Neural cell (in vitro differentiated cells): Measurements from ENCODE around the gene CFAP100.

ENCODE experiments used
- EZH2 ChIP-seq: fragments of 200-600, 300-800 bp; shearing (Covaris generic), sonication (generic); IDR thresholded peaks from 2 replicates; pipeline ENCODE4 v1.6.1; 2014; ENCODE audit warnings: antibody characterized with exemption, low read length, borderline replicate concordance, mild to moderate bottlenecking; ENCODE audit not compliant: insufficient read depth, poor library complexity, severe bottlenecking
- POLR2AphosphoS5 ChIP-seq: IDR thresholded peaks from 2 replicates; pipeline ENCODE4 v1.6.1; 2012
- TAF1 ChIP-seq: IDR thresholded peaks from 2 replicates; pipeline ENCODE4 v1.6.1; 2012; ENCODE audit warnings: low read depth
- TF ChIP-seq, protein P1 (sequence below): fragments of 450-650 bp; IDR thresholded peaks from 2 replicates; pipeline ENCODE4 v1.5.1; 2014; ENCODE audit warnings: antibody characterized with exemption, mild to moderate bottlenecking, moderate library complexity; ENCODE audit not compliant: poor library complexity, severe bottlenecking

DNA sequence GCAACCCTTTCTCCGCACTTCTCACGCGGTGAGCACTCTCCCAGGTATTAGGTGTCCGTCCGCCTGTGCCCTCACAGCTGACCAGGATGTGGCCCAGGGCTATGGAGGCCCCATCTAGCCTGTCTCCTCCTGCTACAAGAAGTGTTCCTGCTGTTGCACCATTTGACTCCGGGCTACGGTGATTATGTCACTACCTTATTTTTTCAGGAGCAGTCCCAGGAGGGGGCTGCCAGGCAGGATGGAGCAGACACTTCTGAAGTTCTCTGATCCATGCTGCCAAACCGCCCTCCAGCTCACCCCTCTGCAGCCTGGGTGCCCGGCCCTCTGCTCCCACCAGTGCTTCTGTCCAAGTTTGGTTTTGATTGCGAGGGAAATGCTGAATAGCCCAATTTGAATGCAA, 44.0 kb downstream of the CFAP100 start:
- TF ChIP-seq, protein P1, sequence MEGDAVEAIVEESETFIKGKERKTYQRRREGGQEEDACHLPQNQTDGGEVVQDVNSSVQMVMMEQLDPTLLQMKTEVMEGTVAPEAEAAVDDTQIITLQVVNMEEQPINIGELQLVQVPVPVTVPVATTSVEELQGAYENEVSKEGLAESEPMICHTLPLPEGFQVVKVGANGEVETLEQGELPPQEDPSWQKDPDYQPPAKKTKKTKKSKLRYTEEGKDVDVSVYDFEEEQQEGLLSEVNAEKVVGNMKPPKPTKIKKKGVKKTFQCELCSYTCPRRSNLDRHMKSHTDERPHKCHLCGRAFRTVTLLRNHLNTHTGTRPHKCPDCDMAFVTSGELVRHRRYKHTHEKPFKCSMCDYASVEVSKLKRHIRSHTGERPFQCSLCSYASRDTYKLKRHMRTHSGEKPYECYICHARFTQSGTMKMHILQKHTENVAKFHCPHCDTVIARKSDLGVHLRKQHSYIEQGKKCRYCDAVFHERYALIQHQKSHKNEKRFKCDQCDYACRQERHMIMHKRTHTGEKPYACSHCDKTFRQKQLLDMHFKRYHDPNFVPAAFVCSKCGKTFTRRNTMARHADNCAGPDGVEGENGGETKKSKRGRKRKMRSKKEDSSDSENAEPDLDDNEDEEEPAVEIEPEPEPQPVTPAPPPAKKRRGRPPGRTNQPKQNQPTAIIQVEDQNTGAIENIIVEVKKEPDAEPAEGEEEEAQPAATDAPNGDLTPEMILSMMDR, result no peak
- TF ChIP-seq TAF1 (no peak), POLR2AphosphoS5 (no peak), EZH2 (no peak)
